Smooth muscle cell (in vitro differentiated cells): ENCODE data around the gene EPB41L3. TPM values are rescaled to one million over a fixed set of nuclear protein-coding genes. Genes with fewer than 3 reads are reported as not detected.
"Not testable (repeated sequence)": the region's sequence is repeated elsewhere in the genome, so short reads cannot be mapped to it uniquely, and the experiment has no call there.

ENCODE experiments used
- DNase-seq: peaks from one replicate; lab custom pipeline; 2025; ENCODE audit not compliant: unreplicated experiment; lab: John Stamatoyannopoulos, UW
- H2AFZ ChIP-seq: fragments of 200-600 bp; sonication (generic); 2 replicates; pipeline ENCODE4 v1.6.0; 2016; ENCODE audit warnings: antibody characterized with exemption, low read depth, mild to moderate bottlenecking
- H3F3A ChIP-seq: fragments of 200-600 bp; sonication (generic); 2 replicates; pipeline ENCODE4 v1.6.0; 2017; ENCODE audit warnings: antibody characterized with exemption, low read depth
- H3K27ac ChIP-seq: fragments of 200-600 bp; sonication (generic); 2 replicates; pipeline ENCODE4 v1.5.1; 2016; ENCODE audit warnings: low read depth, mild to moderate bottlenecking
- H3K27me3 ChIP-seq: fragments of 200-600 bp; sonication (generic); 2 replicates; pipeline ENCODE4 v1.6.1; 2016; ENCODE audit warnings: low read depth, mild to moderate bottlenecking
- H3K36me3 ChIP-seq: fragments of 200-600 bp; sonication (generic); 2 replicates; pipeline ENCODE4 v1.5.1; 2016; ENCODE audit warnings: low read depth
- H3K4me1 ChIP-seq: fragments of 200-600 bp; sonication (generic); 2 replicates; pipeline ENCODE4 v1.5.1; 2016; ENCODE audit warnings: low read depth
- H3K4me2 ChIP-seq: fragments of 200-600 bp; sonication (generic); 2 replicates; pipeline ENCODE4 v1.6.0; 2016; ENCODE audit warnings: mild to moderate bottlenecking
- H3K4me3 ChIP-seq: fragments of 200-600 bp; sonication (generic); 2 replicates; pipeline ENCODE4 v1.5.1; 2016; ENCODE audit warnings: mild to moderate bottlenecking
- H3K79me2 ChIP-seq: fragments of 200-600 bp; sonication (generic); 2 replicates; pipeline ENCODE4 v1.6.0; 2016; ENCODE audit warnings: low read depth, mild to moderate bottlenecking
- H3K9ac ChIP-seq: fragments of 200-600 bp; sonication (generic); 2 replicates; pipeline ENCODE4 v1.6.0; 2016; ENCODE audit warnings: low read depth
- H3K9me3 ChIP-seq: fragments of 200-600 bp; sonication (generic); replicated peaks from 2 replicates; pipeline ENCODE4 v1.5.1; 2016; ENCODE audit warnings: low read depth
- H4K20me1 ChIP-seq: fragments of 200-600 bp; sonication (generic); 2 replicates; pipeline ENCODE4 v1.6.0; 2016; ENCODE audit warnings: low read depth
- WGBS: methylation state at CpG from one replicate; pipeline ENCODE4 v1.1.7; 2016; ENCODE audit warnings: low lambda C conversion rate; 5-methylcytosine and 5-hydroxymethylcytosine counted together
- polyA plus RNA-seq: library from polyadenylated mRNA; unstranded; fragments of >200 nt; fragmentation: Nextera tagmentation; extraction: Ambion mirVana; gene quantifications from 2 replicates; pipeline ENCODE4 v1.2.1, GENCODE V29; 2016
- total RNA-seq: library from RNA; depleted of rRNA; stranded (reverse); fragments of >200 nt; gene quantifications from 2 replicates; pipeline ENCODE4 v1.2.3, GENCODE V29; 2014
- TF ChIP-seq, protein P1 (sequence below): fragments of 200-600 bp; sonication (generic); IDR thresholded peaks from 2 replicates; pipeline ENCODE4 v1.5.1; 2017; ENCODE audit warnings: borderline replicate concordance, mild to moderate bottlenecking, antibody characterized with exemption; ENCODE audit not compliant: insufficient read depth, poor library complexity, severe bottlenecking

EPB41L3 gene
- total and polyA plus RNA-seq, 2 experiments from 2014 or later = 11.5 to 26.9 TPM

DNA sequence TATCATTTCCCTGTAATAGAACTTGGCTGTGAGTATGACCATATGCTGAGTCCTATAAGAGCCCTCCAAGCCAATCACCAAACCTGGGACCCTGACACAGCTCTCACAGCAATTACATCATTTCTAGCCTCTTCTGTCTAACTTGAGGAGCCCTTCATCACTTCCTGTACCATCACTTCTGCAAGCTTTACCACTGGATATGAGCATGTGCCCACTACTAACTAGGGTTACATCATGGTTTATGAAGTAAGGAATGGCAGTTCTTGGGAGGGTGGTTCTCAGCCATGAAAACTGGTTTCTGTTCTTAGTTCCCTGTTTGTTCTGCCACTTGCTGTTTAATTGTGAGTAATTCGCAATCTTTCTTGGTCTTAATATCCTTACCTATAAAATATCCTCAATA is 31.0 kb upstream of the EPB41L3 start:
- H3K4me2 ChIP-seq = no peak overlapping the region
- H3K4me3 ChIP-seq = no peak overlapping the region
- no peak overlapping the region for H2AFZ ChIP-seq
- DNase-seq = no peak
- H3K36me3 ChIP-seq = no peaks in the 10 kb centered on the region
- no peaks in the 10 kb centered on the region for H4K20me1 ChIP-seq
- no peaks in the 10 kb centered on the region for H3F3A ChIP-seq
- H3K27me3 ChIP-seq = no peaks in the 10 kb centered on the region
- no peaks in the 10 kb centered on the region for H3K79me2 ChIP-seq
- H3K4me1 ChIP-seq = no peaks in the 10 kb centered on the region
- no peaks in the 10 kb centered on the region for H3K9me3 ChIP-seq
- 100% methylated on average over 1 of the region's 1 CpG for WGBS
- H3K9ac ChIP-seq = no peak overlapping the region
- H3K27ac ChIP-seq = no peak overlapping the region
- TF ChIP-seq, protein P1, sequence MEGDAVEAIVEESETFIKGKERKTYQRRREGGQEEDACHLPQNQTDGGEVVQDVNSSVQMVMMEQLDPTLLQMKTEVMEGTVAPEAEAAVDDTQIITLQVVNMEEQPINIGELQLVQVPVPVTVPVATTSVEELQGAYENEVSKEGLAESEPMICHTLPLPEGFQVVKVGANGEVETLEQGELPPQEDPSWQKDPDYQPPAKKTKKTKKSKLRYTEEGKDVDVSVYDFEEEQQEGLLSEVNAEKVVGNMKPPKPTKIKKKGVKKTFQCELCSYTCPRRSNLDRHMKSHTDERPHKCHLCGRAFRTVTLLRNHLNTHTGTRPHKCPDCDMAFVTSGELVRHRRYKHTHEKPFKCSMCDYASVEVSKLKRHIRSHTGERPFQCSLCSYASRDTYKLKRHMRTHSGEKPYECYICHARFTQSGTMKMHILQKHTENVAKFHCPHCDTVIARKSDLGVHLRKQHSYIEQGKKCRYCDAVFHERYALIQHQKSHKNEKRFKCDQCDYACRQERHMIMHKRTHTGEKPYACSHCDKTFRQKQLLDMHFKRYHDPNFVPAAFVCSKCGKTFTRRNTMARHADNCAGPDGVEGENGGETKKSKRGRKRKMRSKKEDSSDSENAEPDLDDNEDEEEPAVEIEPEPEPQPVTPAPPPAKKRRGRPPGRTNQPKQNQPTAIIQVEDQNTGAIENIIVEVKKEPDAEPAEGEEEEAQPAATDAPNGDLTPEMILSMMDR = no peak

DNA sequence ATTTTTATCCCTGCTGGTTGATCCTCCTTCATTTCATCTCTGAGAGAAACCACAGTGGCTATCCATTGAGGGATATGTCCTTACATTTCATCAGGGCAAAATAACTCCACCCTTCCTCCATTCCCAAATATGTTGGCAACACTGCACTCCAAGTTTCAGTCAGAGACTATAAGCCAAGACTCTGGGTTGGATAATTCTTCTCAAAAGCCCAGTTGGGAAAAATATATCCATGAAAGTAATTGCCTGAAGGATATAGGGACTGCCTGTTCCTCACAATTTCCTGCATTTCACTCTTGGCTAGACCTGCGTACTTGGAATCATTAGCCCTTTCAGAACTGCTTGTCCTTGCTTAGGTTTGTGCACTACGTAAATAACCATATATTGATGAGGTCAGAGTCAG is 27.9 kb upstream of the EPB41L3 start:
- H3K4me1 ChIP-seq = no peaks in the 10 kb centered on the region
- no peaks in the 10 kb centered on the region for H3F3A ChIP-seq
- H4K20me1 ChIP-seq = no peaks in the 10 kb centered on the region
- no peak overlapping the region for H3K9ac ChIP-seq
- H3K27me3 ChIP-seq = no peaks in the 10 kb centered on the region
- 93% methylated on average over 2 of the region's 2 CpGs for whole genome bisulfite sequencing
- TF ChIP-seq, protein P1 = no peak
- no peaks in the 10 kb centered on the region for H3K36me3 ChIP-seq
- H2AFZ ChIP-seq = no peak overlapping the region
- H3K79me2 ChIP-seq = no peaks in the 10 kb centered on the region
- H3K4me3 ChIP-seq = no peak overlapping the region
- no peak for DNase-seq
- H3K9me3 ChIP-seq = no peaks in the 10 kb centered on the region
- H3K27ac ChIP-seq = no peak overlapping the region
- H3K4me2 ChIP-seq = no peak overlapping the region

DNA sequence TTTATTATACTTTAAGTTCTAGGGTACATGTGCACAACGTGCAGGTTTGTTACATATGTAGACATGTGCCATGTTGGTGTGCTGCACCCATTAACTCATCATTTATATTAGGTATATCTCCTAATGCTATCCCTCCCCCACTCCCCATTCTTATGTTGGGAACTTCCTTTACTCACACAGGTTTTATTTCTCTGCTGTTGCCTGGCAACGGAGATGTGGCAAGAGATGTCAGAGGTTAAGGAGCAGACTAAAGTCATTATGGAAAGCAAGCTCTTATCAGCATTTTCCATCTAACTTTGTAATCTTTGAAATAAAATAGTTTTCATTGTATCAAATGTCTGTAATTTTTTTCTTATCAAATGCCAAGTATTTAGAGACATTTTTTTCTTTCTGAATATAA is 26.8 kb upstream of the EPB41L3 start:
- 61% methylated on average over 2 of the region's 2 CpGs for WGBS
- not testable (repeated sequence) for H3K79me2 ChIP-seq, DNase-seq, H4K20me1 ChIP-seq, H3K9me3 ChIP-seq, H3F3A ChIP-seq, H3K36me3 ChIP-seq, H3K4me3 ChIP-seq, H3K4me1 ChIP-seq, H2AFZ ChIP-seq, H3K27me3 ChIP-seq, H3K9ac ChIP-seq, H3K27ac ChIP-seq, H3K4me2 ChIP-seq

DNA sequence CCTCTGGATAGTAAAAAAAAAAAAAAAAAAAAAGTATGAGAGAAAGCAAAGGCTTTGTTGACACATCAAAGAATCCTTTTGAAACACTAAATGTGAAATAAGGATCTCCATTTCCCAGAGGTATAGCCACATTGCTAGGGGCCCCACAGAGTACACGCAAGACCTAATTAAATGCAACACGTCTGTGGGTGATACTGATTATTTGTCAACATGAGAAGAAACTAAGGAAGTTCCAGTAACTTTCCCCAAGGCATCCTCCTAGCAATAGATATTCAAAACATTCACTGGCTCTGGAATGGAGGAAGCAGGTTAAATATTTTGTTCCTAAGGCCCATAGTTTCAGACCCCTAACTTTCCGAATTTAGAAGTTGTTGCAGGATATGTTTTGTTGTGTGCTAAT is 24.6 kb upstream of the EPB41L3 start:
- WGBS = 87% methylated on average over 3 of the region's 3 CpGs
- Histone ChIP-seq H3K9ac (no peak overlapping the region), H2AFZ (no peak overlapping the region), H3F3A (no peaks in the 10 kb centered on the region), H3K4me2 (no peak overlapping the region), H3K79me2 (no peaks in the 10 kb centered on the region), H3K9me3 (no peaks in the 10 kb centered on the region), H3K4me1 (no peaks in the 10 kb centered on the region), H3K36me3 (no peaks in the 10 kb centered on the region), H3K27ac (no peak overlapping the region), H3K27me3 (no peaks in the 10 kb centered on the region), H3K4me3 (no peak overlapping the region), H4K20me1 (no peaks in the 10 kb centered on the region)
- TF ChIP-seq, protein P1 = no peak
- DNase-seq = no peak
